ENCODE data around the gene CBX4.

Gene CBX4

GRCh38 chr17:79799174-79799537 lies 40.1 kb downstream of the CBX4 start:
- no peak for DNase-seq (ENCODE audit: low spot score)

- DNase-seq (ENCODE audit: low spot score), result no peak
Observed at GRCh38 chr17:79798299-79799173, 40.7 kb downstream of the CBX4 start.

DNA sequence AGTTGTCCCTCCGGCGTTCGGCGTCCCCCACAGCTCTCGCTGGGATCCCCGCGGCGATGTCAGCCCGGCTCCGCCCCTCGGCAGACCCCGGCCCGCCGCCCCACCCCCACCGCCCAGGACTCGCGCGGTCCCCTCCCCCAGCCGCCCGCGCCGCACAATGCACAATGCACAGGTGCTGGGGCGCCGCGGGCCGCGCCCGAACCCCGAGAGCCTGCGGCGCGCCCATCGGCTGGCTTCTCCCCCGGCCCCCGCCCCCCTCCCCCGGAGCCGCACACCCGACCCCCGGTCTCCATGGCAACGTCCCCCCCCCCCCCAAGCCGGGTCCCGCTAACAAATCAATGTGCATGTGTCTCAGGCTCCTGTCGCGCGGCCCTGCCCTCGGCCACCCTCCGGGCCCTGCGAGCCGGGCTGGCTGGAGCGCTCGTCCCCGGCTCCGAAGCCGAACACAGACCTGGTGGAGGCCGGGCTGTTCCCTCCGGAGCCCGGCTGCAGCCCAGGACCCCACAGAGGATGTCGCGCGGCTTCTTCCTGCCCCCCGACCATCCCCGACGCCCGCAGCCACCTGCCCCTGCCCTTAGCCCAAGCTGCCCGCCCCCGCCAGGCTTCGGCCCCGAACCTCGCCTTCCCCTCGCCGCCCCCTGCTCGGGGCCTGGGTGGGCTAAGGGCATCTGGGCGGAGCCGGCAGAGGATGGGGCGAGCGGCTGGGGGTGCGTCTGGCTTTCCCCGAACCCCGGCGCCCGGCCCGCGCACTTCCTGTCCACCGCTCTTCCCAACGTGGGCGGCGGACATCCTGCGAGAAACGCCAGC lies 41.5 kb downstream of the CBX4 start:
- no peak for DNase-seq (ENCODE audit: low spot score)

DNA sequence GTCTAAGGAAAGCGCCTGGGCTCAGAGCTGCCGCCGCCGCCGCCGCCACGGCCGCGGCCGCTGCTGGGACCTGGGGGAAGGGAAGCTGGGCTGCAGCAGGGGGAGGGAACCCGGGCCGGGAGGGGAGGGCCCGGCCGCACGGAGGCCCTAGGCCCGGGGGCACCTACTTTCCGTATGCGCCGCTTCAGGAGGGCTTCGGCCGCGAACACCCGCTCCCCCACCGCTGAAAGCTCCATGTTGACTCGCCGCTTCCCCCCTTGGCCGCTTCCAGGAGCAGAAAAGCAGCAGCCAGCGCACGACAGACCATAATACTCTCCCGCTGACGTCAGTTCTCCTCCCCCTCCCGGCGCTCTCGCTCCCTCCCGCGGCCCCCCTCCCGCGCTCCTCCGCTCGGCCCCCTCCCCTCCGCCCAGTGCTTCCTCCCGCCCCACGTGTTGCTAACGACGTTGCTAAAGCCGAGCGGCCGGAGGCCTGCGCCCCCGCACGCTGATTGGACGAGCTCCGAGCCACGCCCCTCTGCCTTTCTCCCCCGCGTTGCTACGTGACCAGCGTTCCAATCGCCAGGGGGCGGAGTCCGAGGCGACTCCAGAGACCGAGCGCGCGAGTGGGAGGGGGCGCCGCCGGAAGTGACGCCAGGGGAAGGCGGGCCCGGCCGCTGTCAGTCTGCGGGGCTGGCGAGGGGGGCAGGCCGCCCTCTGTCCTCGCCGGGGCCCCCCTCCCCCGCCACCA lies 42.3 kb downstream of the CBX4 start, which contains the start of gene CBX8:
Gene CBX8, minus strand, starts transcription at position 315 of the 729 bp plus-strand sequence. Its CDS starts 79 bp downstream, at position 236.
- peak; percentile 97 for DNase-seq (ENCODE audit: low spot score)

GRCh38 chr17:79796444-79796762 lies 42.8 kb downstream of the CBX4 start:
- DNase-seq (ENCODE audit: low spot score), result no peak

DNA sequence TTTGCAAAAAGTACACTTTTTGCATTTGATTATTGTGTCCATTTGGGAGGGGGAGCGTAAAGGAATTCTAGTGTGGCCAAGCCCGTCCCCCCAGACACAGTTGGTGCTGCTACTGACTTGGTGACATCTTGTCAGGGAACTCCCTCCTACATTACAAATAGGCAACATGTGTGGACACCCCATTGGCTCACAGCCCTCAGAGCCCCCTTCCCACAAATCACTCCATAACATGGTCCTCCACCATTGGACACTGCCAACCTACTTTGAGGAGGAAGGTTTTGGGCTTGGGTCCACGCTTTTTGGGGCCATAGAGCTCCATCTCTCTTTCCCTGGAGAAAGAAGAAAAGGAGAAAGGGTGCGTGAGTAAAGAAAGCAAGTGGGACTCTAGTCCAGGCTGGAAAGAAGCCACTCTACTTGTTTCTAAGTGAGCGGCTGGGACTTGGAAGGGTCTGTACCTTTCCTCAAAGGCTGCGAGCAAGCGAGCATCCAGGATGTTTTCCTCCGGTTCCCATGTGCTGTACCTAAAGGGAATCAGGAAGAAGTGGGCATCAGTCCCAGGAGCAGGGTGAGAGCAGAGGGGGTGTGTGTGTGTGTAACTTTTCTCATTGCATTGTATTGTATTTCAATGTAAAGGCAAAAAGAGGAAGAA lies 43.3 kb downstream of the CBX4 start:
- peak; percentile 56 for DNase-seq (ENCODE audit: low spot score)

DNA sequence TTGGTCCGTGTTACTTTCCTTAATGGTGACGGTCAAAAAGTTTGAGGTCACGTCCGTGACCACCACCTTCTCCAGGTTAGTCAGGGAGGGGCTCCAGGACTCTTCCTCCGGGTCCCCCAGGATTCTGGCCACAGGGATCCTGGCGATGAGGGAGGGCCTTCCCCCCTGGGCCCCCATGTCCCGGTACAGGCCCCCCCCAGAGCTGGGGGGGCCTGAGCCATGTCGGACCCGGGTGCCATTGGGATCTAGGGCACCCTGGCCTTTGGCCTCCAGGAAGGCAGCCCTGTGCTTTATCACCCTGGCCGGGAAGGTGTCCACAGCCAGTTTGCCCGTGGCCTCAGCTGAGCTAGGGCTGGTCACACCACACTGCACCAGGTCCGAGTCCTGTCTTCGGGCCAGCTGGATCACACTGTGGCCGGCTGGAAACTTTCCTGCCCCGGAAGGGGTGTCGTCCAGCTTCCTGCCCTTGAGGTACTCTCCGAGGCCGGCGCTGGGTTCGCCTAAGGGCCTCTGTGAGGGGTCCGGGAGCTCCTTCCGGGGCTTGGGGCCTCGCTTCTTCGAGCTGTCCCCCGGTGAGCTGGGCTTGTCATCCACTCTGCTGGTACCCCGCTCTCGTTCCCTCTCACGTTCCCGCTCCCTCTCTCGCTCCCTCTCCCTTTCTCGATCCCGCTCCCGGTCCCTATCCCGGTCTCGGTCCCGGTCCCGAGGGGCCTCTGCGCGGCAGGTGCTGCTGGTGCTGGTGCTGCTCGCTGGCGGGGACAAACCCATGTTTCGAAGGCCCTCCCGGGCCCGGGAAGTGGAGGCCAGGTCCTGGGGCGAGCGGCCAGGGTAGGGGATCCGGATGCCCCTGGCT lies 44.4 kb downstream of the CBX4 start:
- DNase-seq (ENCODE audit: low spot score), result no peak

DNA sequence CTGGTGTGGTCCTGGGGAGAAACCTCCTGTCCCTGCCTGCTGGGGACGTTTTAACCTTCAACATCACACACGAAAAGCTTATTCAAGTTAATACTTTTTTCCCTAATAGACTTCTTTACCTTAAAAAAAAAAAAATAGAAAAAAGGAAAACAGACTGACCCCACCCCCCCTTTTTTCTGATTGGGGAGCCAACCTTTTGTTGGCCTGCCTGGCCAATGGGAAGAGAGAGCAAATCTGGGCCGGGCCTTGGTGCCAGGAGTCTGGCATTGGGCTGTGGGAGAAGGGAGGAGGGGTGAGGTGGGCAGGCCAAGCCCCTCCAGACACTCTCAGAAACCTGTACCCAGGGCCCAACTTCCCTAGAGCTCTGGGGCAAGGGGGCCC lies 45.3 kb downstream of the CBX4 start:
- peak; percentile 83 for DNase-seq (ENCODE audit: low spot score)

- DNase-seq (ENCODE audit: low spot score), result peak; percentile 54
Observed at GRCh38 chr17:79792984-79793923, 46.0 kb downstream of the CBX4 start.

DNA sequence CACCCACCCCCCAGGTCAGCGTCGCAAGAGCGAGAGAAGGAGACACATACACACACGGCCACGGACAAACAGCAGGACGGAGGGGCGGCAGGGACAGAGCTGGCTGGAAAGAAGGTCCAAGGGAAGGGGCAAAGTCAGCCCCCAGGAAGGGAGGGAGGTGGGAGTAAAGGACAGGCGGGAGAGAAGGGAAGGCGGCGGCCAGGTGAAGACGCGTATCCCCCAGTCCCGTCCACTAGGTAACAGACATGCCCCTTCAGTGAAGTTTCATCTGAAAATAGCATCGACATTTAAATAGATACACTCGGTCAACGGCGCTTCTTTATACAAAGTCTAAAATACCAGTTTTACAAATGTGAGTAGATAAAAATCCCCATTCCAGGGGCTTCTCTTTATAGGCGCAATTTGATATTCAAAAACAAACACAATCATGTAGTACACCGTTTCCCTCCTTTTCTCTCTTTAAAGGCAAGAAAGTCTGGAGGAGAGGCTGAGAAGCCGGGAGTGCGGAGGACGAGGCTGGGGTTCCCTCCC lies 46.8 kb downstream of the CBX4 start:
- DNase-seq (ENCODE audit: low spot score), result no peak

- DNase-seq (ENCODE audit: low spot score), result no peak
Observed at GRCh38 chr17:79791735-79792161, 47.5 kb downstream of the CBX4 start.

- no peak for DNase-seq (ENCODE audit: low spot score)
Observed at GRCh38 chr17:79790805-79791734, 48.2 kb downstream of the CBX4 start.

DNA sequence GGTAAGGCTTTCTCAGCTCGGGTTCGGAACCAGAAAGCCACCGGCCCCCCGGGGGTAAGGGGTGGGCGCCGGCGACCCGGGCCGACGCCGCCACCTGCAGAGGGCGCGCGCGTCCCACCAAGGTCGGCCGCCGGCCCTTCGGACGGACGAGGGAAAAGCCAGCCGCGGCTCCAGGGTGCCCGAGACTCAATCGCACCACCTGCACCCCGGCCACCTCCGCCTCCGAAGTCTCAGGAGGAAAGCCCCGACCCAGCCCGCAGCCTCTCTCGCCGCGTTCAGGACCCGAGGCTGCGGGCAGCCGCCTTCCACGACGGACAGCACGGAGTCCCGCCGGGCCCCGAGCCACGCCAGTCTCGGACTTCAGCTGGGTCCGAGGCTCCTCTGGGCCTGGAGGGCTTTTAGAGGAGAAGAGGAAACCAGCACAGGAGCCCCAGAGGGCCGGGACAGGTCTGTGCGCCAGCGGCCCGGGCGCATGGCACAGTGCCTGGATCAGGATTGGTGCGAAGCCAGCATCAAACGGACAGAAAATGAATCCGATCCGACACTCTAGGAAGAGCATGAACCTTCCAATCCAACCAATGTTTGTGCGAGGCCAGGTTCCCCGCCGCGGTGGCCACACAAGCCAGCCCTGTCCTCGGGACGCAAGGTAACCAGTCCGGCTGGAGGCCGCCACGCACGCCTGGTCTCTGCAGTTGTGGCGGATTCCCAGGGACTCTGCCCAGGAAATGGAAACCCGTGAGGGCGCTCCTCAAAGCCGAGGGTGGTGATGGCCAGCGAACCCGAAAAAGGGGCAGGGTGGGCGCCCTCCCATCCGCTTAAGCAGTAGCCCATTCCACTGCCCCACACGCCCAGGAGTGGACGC lies 49.1 kb downstream of the CBX4 start:
- DNase-seq (ENCODE audit: low spot score), result no peak

- no peak for DNase-seq (ENCODE audit: low spot score)
Observed at GRCh38 chr17:79788989-79789942, 50.0 kb downstream of the CBX4 start.

DNA sequence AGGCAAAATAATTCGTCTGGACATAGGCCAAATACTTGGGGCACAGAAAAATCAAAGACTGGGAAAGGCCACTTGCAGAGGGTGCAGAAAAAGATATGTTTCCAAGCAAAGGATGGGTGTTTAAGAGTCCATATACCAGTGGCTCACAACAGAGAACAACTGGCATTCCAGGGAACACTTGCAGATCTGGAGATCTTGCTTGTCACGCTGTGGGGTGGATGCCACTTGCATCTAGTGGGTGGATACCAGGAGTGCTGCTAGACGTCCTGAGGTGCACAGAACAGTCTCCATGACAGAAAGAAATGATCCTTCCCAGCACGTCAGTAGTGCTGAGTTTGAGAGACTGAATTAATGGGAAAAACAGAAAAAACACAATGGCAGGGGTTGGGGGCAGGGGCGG lies 50.8 kb downstream of the CBX4 start:
- no peak for DNase-seq (ENCODE audit: low spot score)

GRCh38 chr17:79786930-79787643 lies 52.2 kb downstream of the CBX4 start:
- DNase-seq (ENCODE audit: low spot score), result no peak
